Measurements from ENCODE around the gene FXYD1.
"Not testable (repeated sequence)": the region's sequence is repeated elsewhere in the genome, so short reads cannot be mapped to it uniquely, and the experiment has no call there.

Gene FXYD1

DNA sequence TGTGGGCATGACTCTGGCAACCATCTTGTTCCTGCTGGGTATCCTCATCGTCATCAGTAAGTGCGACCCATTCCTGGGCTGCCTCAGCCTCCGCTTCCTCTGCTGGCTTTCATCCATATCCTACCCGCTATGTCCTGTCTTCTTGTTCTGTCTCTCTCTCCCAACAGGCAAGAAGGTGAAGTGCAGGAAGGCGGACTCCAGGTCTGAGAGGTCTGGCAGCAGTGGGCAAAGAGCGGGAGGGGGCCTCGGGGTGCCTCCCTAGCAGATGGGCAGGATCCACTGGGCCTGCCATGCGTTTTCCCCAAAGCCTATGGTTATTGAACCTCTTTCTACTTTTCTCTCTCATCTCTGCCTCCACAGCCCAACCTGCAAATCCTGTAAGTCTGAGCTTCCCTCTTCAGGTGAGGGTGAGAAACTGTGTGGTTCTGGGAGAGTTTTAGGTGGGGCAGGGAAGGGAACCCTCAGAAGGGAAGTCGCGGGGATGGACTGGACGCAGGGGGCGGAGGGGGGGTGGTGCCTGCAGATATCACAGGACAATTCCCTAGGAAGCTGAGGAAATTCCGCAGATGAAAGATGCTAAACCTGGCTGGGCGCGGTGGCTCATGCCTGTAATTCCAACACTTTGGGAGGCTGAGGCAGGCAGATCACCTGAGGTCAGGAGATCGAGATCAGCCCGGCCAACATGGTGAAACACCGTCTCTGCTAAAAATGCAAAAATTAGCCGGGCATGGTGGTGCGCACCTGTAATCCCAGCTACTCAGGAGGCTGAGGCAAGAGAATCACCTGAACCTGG is 12.8 kb downstream of the FXYD1 start:
- TF ChIP-seq POLR2A (IDR thresholded peaks at IDR 0.05; ENCODE audit: low read length) (no peak), GATA1 (IDR thresholded peaks at IDR 0.05; ENCODE audit: low read depth, low read length) (no peak)
- DNase-seq, result no peak

GRCh38 chr19:35153129-35153522 is 14.5 kb downstream of the FXYD1 start:
- DNase-seq, result not testable (repeated sequence)

DNA sequence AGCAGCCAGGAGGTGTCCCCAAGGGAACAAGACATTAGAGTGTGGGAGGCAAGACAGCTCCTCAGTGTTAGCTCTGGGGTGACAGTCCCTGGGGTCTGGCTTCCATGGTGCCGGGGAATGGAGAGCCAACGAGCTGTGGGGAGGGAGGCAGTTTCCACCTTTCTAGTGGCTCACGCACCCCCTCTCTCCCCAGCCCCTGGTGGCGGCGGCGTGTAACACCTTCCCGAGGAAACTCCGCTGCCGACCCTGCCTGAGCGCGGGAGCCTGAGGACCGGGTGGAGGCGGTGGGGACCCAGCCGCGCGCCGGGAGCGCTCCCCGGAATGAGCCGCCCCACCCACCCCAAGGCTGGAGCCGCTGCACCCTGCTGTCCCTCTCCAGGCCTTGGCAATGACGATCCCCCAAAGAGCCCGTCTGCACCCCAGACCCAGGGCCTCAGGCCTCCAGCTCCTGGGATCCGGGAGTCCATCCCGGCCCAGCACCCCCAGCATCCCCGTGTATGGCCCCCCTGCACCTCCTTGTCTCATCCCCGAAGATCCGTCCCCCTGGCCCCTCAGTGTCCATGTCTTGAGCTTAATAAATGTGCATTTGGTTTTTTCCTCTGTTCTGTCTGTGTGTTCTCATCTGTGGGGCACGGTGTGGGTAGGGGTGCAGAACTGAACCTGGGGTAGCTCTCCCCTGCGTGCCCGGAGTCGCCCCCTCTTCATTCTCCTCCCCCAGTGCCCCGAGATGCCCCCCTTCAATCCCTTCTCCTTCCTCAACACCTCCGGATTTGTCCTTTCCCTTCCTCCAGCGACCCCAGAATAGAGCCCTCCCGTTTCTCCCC is 15.3 kb downstream of the FXYD1 start:
- TF ChIP-seq POLR2A (IDR thresholded peaks at IDR 0.05; ENCODE audit: low read length) (no peak), GATA1 (IDR thresholded peaks at IDR 0.05; ENCODE audit: low read depth, low read length) (no peak)
- DNase-seq, result peak in 1 of 2 experiments; percentile 39

DNA sequence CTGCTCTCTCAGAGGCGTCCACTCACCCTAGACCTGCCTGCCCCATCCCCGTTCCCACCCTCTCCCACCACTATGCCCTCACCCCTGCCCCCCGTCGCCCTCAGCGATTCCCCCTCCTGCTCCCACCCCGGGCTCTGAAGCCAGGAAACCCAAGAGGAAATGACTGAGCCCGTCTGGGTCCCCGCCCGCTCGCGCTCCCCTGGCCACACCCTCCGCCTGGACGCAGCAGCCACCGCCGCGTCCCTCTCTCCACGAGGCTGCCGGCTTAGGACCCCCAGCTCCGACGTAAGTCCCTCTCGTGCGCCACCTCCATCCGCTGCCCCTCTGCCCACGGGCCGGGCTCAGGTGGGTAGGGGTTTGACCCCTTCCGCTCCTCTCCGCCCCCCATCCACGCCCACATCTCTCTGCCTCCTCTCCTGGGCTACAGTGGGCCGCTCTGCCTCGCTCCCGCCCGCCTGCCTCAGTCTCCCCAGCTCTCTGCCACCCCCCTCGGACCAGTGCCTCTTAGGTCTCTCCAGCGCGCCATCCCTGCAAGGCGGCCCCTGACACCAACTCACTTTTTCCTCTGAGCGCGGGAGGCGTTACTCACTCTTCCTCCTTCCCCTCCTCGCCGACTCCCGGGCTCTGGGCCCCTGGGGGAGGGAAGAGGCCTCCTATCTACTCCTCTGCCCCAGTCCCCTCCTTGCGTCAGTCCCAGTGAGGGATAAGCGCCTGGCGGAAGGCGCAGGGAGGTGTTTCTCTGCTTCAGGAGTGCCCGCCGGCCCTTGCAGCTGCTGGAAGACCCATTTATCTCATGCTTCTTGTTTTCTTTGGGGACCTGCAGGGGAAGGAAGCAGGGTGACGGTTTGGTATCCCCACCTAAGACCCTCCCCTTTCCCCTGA is 16.1 kb downstream of the FXYD1 start, which contains the start of gene FXYD5:
FXYD5 (plus strand) TSS at position 211 of the 882 bp plus-strand sequence. CDS start 816 bp downstream, outside the sequence.
- DNase-seq, result peak in 1 of 2 experiments; percentile 49
- TF ChIP-seq POLR2A (IDR thresholded peaks at IDR 0.05; ENCODE audit: low read length) (peak; percentile 69), GATA1 (IDR thresholded peaks at IDR 0.05; ENCODE audit: low read depth, low read length) (no peak)

GRCh38 chr19:35155441-35155840 is 16.8 kb downstream of the FXYD1 start:
- DNase-seq, result no peak

GRCh38 chr19:35155981-35156672 is 17.5 kb downstream of the FXYD1 start:
- TF ChIP-seq GATA1 (IDR thresholded peaks at IDR 0.05; ENCODE audit: low read depth, low read length) (no peak), POLR2A (IDR thresholded peaks at IDR 0.05; ENCODE audit: low read length) (no peak)
- no peak for DNase-seq

More at GRCh38 chr19:35155441-35155840, 16.8 kb downstream of the FXYD1 start:
- peak; percentile 0 for TF ChIP-seq POLR2A (IDR thresholded peaks at IDR 0.05; ENCODE audit: low read length)
- no peak for TF ChIP-seq GATA1 (IDR thresholded peaks at IDR 0.05; ENCODE audit: low read depth, low read length)

DNA sequence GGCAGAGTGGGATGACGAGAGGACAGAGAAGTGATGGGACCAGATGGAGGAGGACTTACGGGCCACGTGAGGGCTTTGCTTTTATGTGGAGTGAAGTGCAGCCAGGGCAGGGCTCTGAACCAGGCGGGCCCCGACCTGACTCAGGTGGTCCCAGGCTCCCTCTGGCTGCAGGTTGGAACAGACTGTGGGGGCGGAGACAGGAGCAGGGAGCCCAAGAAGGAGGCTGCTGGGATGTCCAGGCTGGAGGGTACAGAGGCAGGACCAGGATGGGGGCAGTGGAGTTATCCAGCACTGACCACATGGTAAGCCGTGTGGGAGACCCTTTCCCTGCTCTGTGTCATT is 18.0 kb downstream of the FXYD1 start:
- TF ChIP-seq POLR2A (IDR thresholded peaks at IDR 0.05; ENCODE audit: low read length) (no peak), GATA1 (IDR thresholded peaks at IDR 0.05; ENCODE audit: low read depth, low read length) (no peak)
- no peak for DNase-seq

- no peak for DNase-seq
- TF ChIP-seq POLR2A (IDR thresholded peaks at IDR 0.05; ENCODE audit: low read length) (no peak), GATA1 (IDR thresholded peaks at IDR 0.05; ENCODE audit: low read depth, low read length) (no peak)
Observed at GRCh38 chr19:35157431-35157830, 18.8 kb downstream of the FXYD1 start.

- TF ChIP-seq GATA1 (IDR thresholded peaks at IDR 0.05; ENCODE audit: low read depth, low read length) (no peak), POLR2A (IDR thresholded peaks at IDR 0.05; ENCODE audit: low read length) (no peak)
- DNase-seq, result no peak
Observed at GRCh38 chr19:35159606-35160005, 21.0 kb downstream of the FXYD1 start.

DNA sequence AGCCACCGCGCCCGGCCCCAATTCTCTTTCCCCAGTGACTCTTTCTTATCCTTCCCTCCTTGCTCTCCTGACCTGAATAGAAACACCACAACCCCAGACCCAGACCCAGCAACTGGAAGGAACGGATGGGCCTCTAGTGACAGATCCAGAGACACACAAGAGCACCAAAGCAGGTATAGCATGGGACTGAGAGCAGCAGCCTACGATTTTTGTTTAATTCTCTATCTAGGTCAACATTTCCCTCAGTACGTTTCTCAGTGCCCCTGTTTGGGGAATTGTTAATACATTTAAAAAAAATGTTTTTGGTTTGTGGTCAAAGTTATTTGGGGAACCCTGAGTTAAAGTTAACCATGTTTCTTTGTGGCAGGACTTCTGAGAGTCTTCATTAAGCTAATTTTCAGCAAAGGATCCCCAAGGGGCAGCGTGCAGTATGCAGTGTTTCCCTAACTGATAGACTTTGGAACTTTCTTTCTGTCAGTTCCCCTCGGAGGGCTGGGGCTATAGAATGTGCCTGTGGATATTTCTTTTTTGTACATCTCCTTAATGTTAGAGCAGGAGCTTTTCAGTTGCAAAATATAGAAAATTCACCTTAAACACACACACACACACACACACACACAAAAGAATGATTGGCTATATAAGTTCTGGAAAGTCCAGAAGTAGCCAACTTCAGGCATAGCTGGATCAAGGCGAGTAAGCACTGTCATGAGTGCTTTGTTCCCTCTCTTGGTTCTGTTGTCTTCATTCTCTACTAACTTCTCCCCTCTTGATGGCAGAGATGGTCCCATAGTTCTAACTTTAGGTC is 22.2 kb downstream of the FXYD1 start:
- no peak for TF ChIP-seq POLR2A (IDR thresholded peaks at IDR 0.05; ENCODE audit: low read length)
- TF ChIP-seq GATA1 (IDR thresholded peaks at IDR 0.05; ENCODE audit: low read depth, low read length), result no peak
- no peak for DNase-seq

DNA sequence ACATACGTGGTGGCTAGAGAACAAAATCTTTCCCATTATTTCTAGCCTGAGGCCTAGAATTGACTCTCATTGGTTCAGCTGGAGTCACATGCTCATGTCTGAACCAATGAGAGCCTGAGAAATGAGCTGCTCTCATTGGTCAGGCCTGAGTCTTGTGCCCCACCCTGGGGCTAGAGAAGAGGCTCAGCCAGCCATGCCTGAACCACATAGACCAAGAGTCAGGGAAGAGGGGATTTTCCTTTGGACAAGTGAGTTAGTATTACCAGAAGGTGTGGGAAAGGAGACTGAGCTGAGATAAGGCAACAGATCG is 22.8 kb downstream of the FXYD1 start:
- DNase-seq, result no peak
- TF ChIP-seq POLR2A (IDR thresholded peaks at IDR 0.05; ENCODE audit: low read length), result no peak
- TF ChIP-seq GATA1 (IDR thresholded peaks at IDR 0.05; ENCODE audit: low read depth, low read length), result no peak

DNA sequence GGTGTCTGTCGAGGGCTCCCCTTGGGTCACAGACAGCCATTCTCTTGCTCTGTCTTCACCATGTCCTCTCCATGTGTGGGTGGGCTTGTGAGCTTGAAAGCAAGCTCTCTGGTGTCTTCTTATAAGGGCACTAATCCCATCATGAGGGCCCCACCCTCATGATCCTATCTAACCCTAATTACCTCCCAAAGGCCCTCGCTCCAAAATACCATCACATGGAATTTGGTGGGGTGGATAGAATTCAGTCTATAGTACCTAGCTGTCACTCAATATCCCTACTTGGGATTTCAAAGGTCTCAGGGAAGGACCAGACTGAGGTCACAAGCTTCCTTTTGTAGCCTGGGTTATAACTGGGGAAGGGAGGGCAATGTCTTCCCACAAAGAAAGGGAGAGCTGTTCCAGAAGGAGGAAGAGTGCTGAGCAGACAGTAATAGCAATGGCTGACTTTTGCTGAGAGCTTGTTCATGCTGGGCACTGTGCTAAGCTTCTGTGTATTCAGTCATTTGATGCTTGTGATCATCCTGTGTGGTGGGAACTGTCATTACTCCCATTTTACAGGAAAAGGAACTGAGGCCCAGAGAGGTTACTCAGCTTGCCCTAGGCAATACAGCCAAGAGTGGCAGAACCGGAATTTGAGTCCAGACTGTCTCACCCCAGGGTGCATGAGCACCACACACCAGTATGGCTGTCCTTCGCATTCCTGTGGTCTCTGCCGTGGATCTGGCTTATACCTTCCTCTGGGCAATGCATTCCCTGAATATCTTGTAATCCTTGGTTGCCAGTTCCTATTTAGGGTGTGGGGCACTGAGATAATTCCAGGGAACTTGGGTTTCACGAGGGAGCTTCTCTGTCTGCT is 24.1 kb downstream of the FXYD1 start:
- no peak for TF ChIP-seq POLR2A (IDR thresholded peaks at IDR 0.05; ENCODE audit: low read length)
- no peak for TF ChIP-seq GATA1 (IDR thresholded peaks at IDR 0.05; ENCODE audit: low read depth, low read length)
- no peak for DNase-seq
